Astrocyte (in vitro differentiated cells and primary cell): ENCODE results near the gene BCLAF3. TPM values are rescaled to one million over a fixed set of nuclear protein-coding genes. Genes with fewer than 3 reads are reported as not detected.

ENCODE experiments used
- DNase-seq: peaks from one replicate; pipeline ENCODE4 v3.0.0-alpha.2; 2010; ENCODE audit warnings: low read depth
- FAIRE-seq: peaks from 2 replicates; lab custom pipeline; 2011; peaks lifted over from hg19 to GRCh38; lab: Jason Lieb, UNC
- H2AFZ ChIP-seq: 2 replicates; pipeline ENCODE4 v1.6.0; 2012; ENCODE audit warnings: low read depth, low read length, inconsistent platforms
- H3K27ac ChIP-seq: 2 replicates; pipeline ENCODE4 v1.5.1; 2011; ENCODE audit warnings: low read depth, low read length, inconsistent platforms
- H3K27me3 ChIP-seq: 2 replicates; pipeline ENCODE4 v1.6.0; 2011; ENCODE audit warnings: low read length, inconsistent platforms; ENCODE audit not compliant: insufficient read depth
- H3K36me3 ChIP-seq: 2 replicates; pipeline ENCODE4 v1.5.1; 2011; ENCODE audit warnings: low read length, inconsistent platforms; ENCODE audit not compliant: insufficient read depth
- H3K4me1 ChIP-seq: 2 replicates; pipeline ENCODE4 v1.5.1; 2011; ENCODE audit warnings: low read length, inconsistent platforms; ENCODE audit not compliant: insufficient read depth
- H3K4me2 ChIP-seq: 2 replicates; pipeline ENCODE4 v1.6.0; 2012; ENCODE audit warnings: low read length, inconsistent platforms
- H3K4me3 ChIP-seq: 2 replicates; pipeline ENCODE4 v1.5.1; 2011; ENCODE audit warnings: low read depth, mild to moderate bottlenecking, low read length, inconsistent platforms; ENCODE audit not compliant: insufficient read depth
- H3K79me2 ChIP-seq: 2 replicates; pipeline ENCODE4 v1.6.0; 2012; ENCODE audit warnings: mild to moderate bottlenecking, low read length, inconsistent platforms; ENCODE audit not compliant: insufficient read depth
- H3K9ac ChIP-seq: 2 replicates; pipeline ENCODE4 v1.6.0; 2012; ENCODE audit warnings: mild to moderate bottlenecking, low read length, inconsistent platforms
- H3K9me3 ChIP-seq: 2 replicates; pipeline ENCODE4 v1.5.1; 2012; ENCODE audit warnings: low read depth, mild to moderate bottlenecking, low read length, inconsistent platforms; ENCODE audit not compliant: insufficient read depth
- H4K20me1 ChIP-seq: 2 replicates; pipeline ENCODE4 v1.6.0; 2012; ENCODE audit warnings: low read length, inconsistent platforms; ENCODE audit not compliant: insufficient read depth
- H3K27ac Mint-ChIP-seq: one replicate; pipeline ENCODE4 v1.8.0; 2021; ENCODE audit warnings: mild to moderate bottlenecking, mixed read lengths; ENCODE audit not compliant: unreplicated experiment
- H3K27me3 Mint-ChIP-seq: one replicate; pipeline ENCODE4 v1.8.0; 2021; ENCODE audit warnings: low read depth, mixed read lengths; ENCODE audit not compliant: unreplicated experiment
- H3K36me3 Mint-ChIP-seq: one replicate; pipeline ENCODE4 v1.8.0; 2021; ENCODE audit warnings: low read depth, mixed read lengths; ENCODE audit not compliant: unreplicated experiment
- H3K4me1 Mint-ChIP-seq: one replicate; pipeline ENCODE4 v1.8.0; 2021; ENCODE audit warnings: low read depth, mixed read lengths; ENCODE audit not compliant: unreplicated experiment
- H3K4me3 Mint-ChIP-seq: one replicate; pipeline ENCODE4 v1.8.0; 2021; ENCODE audit warnings: mild to moderate bottlenecking, moderate library complexity, mixed read lengths; ENCODE audit not compliant: unreplicated experiment
- H3K9me3 Mint-ChIP-seq: one replicate; pipeline ENCODE4 v1.8.0; 2021; ENCODE audit warnings: mild to moderate bottlenecking, mixed read lengths; ENCODE audit not compliant: unreplicated experiment
- EZH2 ChIP-seq: IDR thresholded peaks from 2 replicates; pipeline ENCODE4 v1.6.1; 2012; ENCODE audit warnings: mild to moderate bottlenecking, low read length, inconsistent platforms; ENCODE audit not compliant: insufficient read depth
- microRNA-seq: library from miRNA; unstranded; fragments of <30 nt; microRNA quantifications from one replicate; pipeline ENCODE4 v1.2.0, GENCODE V29; 2020
- total RNA-seq: library from RNA; stranded (reverse); gene quantifications from 2 replicates; pipeline ENCODE4 v1.2.1, GENCODE V29; 2021
- TF ChIP-seq, protein P1 (sequence below): IDR thresholded peaks from 2 replicates; pipeline ENCODE4 v1.5.1; 2011; ENCODE audit warnings: low read depth, mild to moderate bottlenecking, inconsistent platforms, low read length, moderate library complexity; ENCODE audit not compliant: insufficient read depth

The BCLAF3 gene
- total RNA-seq, 1 donor from 2014 or later = 8.3 TPM

DNA sequence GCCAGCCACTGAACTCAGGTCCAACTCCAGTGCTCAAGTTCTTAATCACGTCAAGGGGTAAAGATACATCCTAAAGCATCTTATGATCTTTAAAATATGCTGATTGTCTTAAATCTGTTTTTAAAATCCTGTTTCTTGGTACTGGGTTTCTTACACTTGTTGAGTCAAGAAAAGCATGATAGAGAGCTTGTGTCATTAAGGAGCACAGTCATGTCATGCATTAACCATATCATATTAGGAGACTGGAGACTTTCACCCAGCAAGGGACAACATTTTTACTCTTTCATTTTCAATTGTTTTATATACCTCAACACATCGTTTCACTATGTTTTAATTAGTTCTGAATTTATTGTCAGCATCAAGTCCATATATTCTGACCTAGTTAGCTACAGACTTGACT lies 41.5 kb downstream of the BCLAF3 start:
- no peak for DNase-seq
- Mint-ChIP-seq H3K27ac (no peak overlapping the region), H3K4me3 (no peak overlapping the region), H3K9me3 (peaks cover 3% of the 10 kb centered on the region), H3K4me1 (no peaks in the 10 kb centered on the region), H3K27me3 (no peaks in the 10 kb centered on the region), H3K36me3 (peaks cover 8% of the 10 kb centered on the region)
- no peak overlapping the region for H3K4me3 ChIP-seq
- no peaks in the 10 kb centered on the region for H3K36me3 ChIP-seq
- no peak overlapping the region for H3K9ac ChIP-seq
- H4K20me1 ChIP-seq = no peaks in the 10 kb centered on the region
- H3K27me3 ChIP-seq = no peaks in the 10 kb centered on the region
- H3K4me2 ChIP-seq = no peak overlapping the region
- no peaks in the 10 kb centered on the region for H3K79me2 ChIP-seq
- no peaks in the 10 kb centered on the region for H3K4me1 ChIP-seq
- peak; percentile 9 for FAIRE-seq
- TF ChIP-seq, protein P1, sequence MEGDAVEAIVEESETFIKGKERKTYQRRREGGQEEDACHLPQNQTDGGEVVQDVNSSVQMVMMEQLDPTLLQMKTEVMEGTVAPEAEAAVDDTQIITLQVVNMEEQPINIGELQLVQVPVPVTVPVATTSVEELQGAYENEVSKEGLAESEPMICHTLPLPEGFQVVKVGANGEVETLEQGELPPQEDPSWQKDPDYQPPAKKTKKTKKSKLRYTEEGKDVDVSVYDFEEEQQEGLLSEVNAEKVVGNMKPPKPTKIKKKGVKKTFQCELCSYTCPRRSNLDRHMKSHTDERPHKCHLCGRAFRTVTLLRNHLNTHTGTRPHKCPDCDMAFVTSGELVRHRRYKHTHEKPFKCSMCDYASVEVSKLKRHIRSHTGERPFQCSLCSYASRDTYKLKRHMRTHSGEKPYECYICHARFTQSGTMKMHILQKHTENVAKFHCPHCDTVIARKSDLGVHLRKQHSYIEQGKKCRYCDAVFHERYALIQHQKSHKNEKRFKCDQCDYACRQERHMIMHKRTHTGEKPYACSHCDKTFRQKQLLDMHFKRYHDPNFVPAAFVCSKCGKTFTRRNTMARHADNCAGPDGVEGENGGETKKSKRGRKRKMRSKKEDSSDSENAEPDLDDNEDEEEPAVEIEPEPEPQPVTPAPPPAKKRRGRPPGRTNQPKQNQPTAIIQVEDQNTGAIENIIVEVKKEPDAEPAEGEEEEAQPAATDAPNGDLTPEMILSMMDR = no peak
- TF ChIP-seq EZH2 = no peak
- no peak overlapping the region for H3K27ac ChIP-seq
- H3K9me3 ChIP-seq = no peaks in the 10 kb centered on the region
- no peak overlapping the region for H2AFZ ChIP-seq

DNA sequence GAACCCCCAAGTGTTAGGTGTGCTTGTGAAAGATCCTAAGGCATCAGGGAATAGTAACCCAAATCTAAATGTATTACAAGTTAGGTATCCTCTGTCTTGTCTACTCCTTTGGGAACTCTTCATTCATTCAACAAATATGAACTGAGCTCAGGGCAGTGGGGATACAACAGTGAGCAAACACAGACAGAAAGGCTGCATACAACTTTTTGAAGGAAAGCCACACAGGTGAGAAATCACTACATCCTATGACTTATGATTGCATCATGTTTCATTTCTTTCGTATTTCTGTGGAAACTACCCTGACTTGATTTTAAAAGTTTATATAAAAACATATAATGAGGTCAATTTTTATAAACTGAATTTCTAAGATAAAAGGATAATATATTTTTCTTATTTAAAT lies 43.2 kb downstream of the BCLAF3 start:
- H3K4me3 Mint-ChIP-seq = no peak overlapping the region
- no peak for FAIRE-seq

More for the DNA sequence above, 43.2 kb downstream of the BCLAF3 start:
- no peak overlapping the region for H3K27ac Mint-ChIP-seq
- H3K4me1 ChIP-seq = no peaks in the 10 kb centered on the region
- H3K9me3 ChIP-seq = no peaks in the 10 kb centered on the region
- DNase-seq = no peak
- no peaks in the 10 kb centered on the region for H3K27me3 ChIP-seq
- H3K36me3 ChIP-seq = no peaks in the 10 kb centered on the region
- TF ChIP-seq, protein P1 = no peak
- no peak for TF ChIP-seq EZH2
- no peaks in the 10 kb centered on the region for H3K79me2 ChIP-seq
- H2AFZ ChIP-seq = no peak overlapping the region
- H3K36me3 Mint-ChIP-seq = peaks cover 7% of the 10 kb centered on the region
- peaks cover 3% of the 10 kb centered on the region for H3K9me3 Mint-ChIP-seq
- no peaks in the 10 kb centered on the region for H3K4me1 Mint-ChIP-seq
- no peak overlapping the region for H3K4me2 ChIP-seq
- no peak overlapping the region for H3K9ac ChIP-seq
- H3K27me3 Mint-ChIP-seq = no peaks in the 10 kb centered on the region
- H4K20me1 ChIP-seq = no peaks in the 10 kb centered on the region
- no peak overlapping the region for H3K27ac ChIP-seq
- H3K4me3 ChIP-seq = no peak overlapping the region

Small RNAs within 50 kb of the gene (microRNA-seq; reads per million reads assigned to microRNA genes)
- 22.7 reads per million, percentile 48 among the genes with 10 or more reads in this experiment for gene MIR23C

Other genes with a start within 250 kb of the BCLAF3 start
- gene SH3KBP1, start 103.5 kb downstream of the BCLAF3 start, total RNA-seq = 58.2 and 60.6 TPM in 2 replicates
- gene MAP7D2, start 125.8 kb upstream of the BCLAF3 start, total RNA-seq = 1.2 and 1.3 TPM in 2 replicates
- 80.8 and 88.5 TPM in 2 replicates for gene EIF1AX, start 150.8 kb upstream of the BCLAF3 start, total RNA-seq